ENCODE results near the gene STH. TPM values are rescaled to one million over a fixed set of nuclear protein-coding genes. Genes with fewer than 3 reads are reported as not detected.

Gene STH
- total and polyA plus RNA-seq, 4 donors, result not detected

- WGBS, 2 donors, result 76 to 81% methylated on average over 4 of the region's 4 CpGs
- H3K27ac ChIP-seq (ENCODE audit: low read depth in 1 of 2, low read length in 2 of 2), result no peak overlapping the region
- no peaks in the 10 kb centered on the region for H3K4me1 ChIP-seq (ENCODE audit: control insufficient read depth in 1 of 2, insufficient read depth in 2 of 2, low read length in 2 of 2)
- H3K27me3 ChIP-seq (ENCODE audit: control insufficient read depth in 1 of 2, insufficient read depth in 2 of 2, low read length in 1 of 2), result no peaks in the 10 kb centered on the region
- H3K36me3 ChIP-seq (ENCODE audit: control insufficient read depth in 1 of 2, insufficient read depth in 2 of 2, low read length in 1 of 2), result peaks cover 6 to 10% of the 10 kb centered on the region in 2 donors
- ATAC-seq (ENCODE audit: low FRiP score) (no peak), DNase-seq (no peak)
- intact Hi-C loops (cut with DNase I), result no loop called here
- no peak overlapping the region for H3K4me3 ChIP-seq (ENCODE audit: low read length in 2 of 2)
- no peaks in the 10 kb centered on the region for H3K9me3 ChIP-seq (ENCODE audit: control insufficient read depth, low read length)
These were observed 30.0 kb downstream of the STH start for GRCh38 chr17:46028981-46029565.

GRCh38 chr17:46029627-46030026, 30.6 kb downstream of the STH start:
- intact Hi-C loops (cut with DNase I), result no loop called here
- no peaks in the 10 kb centered on the region for H3K9me3 ChIP-seq (ENCODE audit: control insufficient read depth, low read length)
- H3K4me1 ChIP-seq (ENCODE audit: control insufficient read depth in 1 of 2, insufficient read depth in 2 of 2, low read length in 2 of 2), result no peaks in the 10 kb centered on the region
- DNase-seq (no peak), ATAC-seq (ENCODE audit: low FRiP score) (no peak)
- 95% methylated on average over 6 of the region's 6 CpGs for WGBS, 2 donors
- H3K4me3 ChIP-seq (ENCODE audit: low read length in 2 of 2), result no peak overlapping the region
- no peaks in the 10 kb centered on the region for H3K27me3 ChIP-seq (ENCODE audit: control insufficient read depth in 1 of 2, insufficient read depth in 2 of 2, low read length in 1 of 2)
- H3K36me3 ChIP-seq (ENCODE audit: control insufficient read depth in 1 of 2, insufficient read depth in 2 of 2, low read length in 1 of 2), result peaks cover 7 to 10% of the 10 kb centered on the region in 2 donors
- H3K27ac ChIP-seq (ENCODE audit: low read depth in 1 of 2, low read length in 2 of 2), result no peak overlapping the region

- peaks cover 7 to 10% of the 10 kb centered on the region in 2 donors for H3K36me3 ChIP-seq (ENCODE audit: control insufficient read depth in 1 of 2, insufficient read depth in 2 of 2, low read length in 1 of 2)
- 56 to 70% methylated on average over 3 of the region's 3 CpGs for WGBS, 2 donors
- H3K27me3 ChIP-seq (ENCODE audit: control insufficient read depth in 1 of 2, insufficient read depth in 2 of 2, low read length in 1 of 2), result no peaks in the 10 kb centered on the region
- no peak overlapping the region for H3K27ac ChIP-seq (ENCODE audit: low read depth in 1 of 2, low read length in 2 of 2)
- no peak for DNase-seq
- ATAC-seq (ENCODE audit: low FRiP score), result no peak
- H3K9me3 ChIP-seq (ENCODE audit: control insufficient read depth, low read length), result no peaks in the 10 kb centered on the region
- intact Hi-C loops (cut with DNase I), result no loop called here
- H3K4me3 ChIP-seq (ENCODE audit: low read length in 2 of 2), result no peak overlapping the region
- H3K4me1 ChIP-seq (ENCODE audit: control insufficient read depth in 1 of 2, insufficient read depth in 2 of 2, low read length in 2 of 2), result no peaks in the 10 kb centered on the region
These were observed 31.7 kb downstream of the STH start for GRCh38 chr17:46030752-46031151.

GRCh38 chr17:46031440-46031839, 32.4 kb downstream of the STH start:
- no peak overlapping the region for H3K27ac ChIP-seq (ENCODE audit: low read depth in 1 of 2, low read length in 2 of 2)
- H3K36me3 ChIP-seq (ENCODE audit: control insufficient read depth in 1 of 2, insufficient read depth in 2 of 2, low read length in 1 of 2), result peaks cover 7 to 10% of the 10 kb centered on the region in 2 donors
- no peaks in the 10 kb centered on the region for H3K27me3 ChIP-seq (ENCODE audit: control insufficient read depth in 1 of 2, insufficient read depth in 2 of 2, low read length in 1 of 2)
- H3K4me1 ChIP-seq (ENCODE audit: control insufficient read depth in 1 of 2, insufficient read depth in 2 of 2, low read length in 2 of 2), result no peaks in the 10 kb centered on the region
- H3K9me3 ChIP-seq (ENCODE audit: control insufficient read depth, low read length), result no peaks in the 10 kb centered on the region
- DNase-seq (no peak), ATAC-seq (ENCODE audit: low FRiP score) (no peak)
- H3K4me3 ChIP-seq (ENCODE audit: low read length in 2 of 2), result no peak overlapping the region
- intact Hi-C loops (cut with DNase I), result no loop called here
- 89 to 92% methylated on average over 16 of the region's 16 CpGs for WGBS, 2 donors

GRCh38 chr17:46031920-46032319, 32.9 kb downstream of the STH start:
- no peak for DNase-seq

GRCh38 chr17:46032909-46033308, 33.9 kb downstream of the STH start:
- peak in 1 of 2 donors; percentile 51 for DNase-seq
- H3K4me1 ChIP-seq (ENCODE audit: control insufficient read depth in 1 of 2, insufficient read depth in 2 of 2, low read length in 2 of 2), result no peaks in the 10 kb centered on the region
- peaks cover 10 to 15% of the 10 kb centered on the region in 2 donors for H3K36me3 ChIP-seq (ENCODE audit: control insufficient read depth in 1 of 2, insufficient read depth in 2 of 2, low read length in 1 of 2)
- no peak overlapping the region for H3K27ac ChIP-seq (ENCODE audit: low read depth in 1 of 2, low read length in 2 of 2)
- no peak for ATAC-seq (ENCODE audit: low FRiP score)
- WGBS, 2 donors, result 91 to 94% methylated on average over 11 of the region's 11 CpGs
- H3K27me3 ChIP-seq (ENCODE audit: control insufficient read depth in 1 of 2, insufficient read depth in 2 of 2, low read length in 1 of 2), result no peaks in the 10 kb centered on the region
- intact Hi-C loops (cut with DNase I), result no loop called here
- no peaks in the 10 kb centered on the region for H3K9me3 ChIP-seq (ENCODE audit: control insufficient read depth, low read length)
- no peak overlapping the region for H3K4me3 ChIP-seq (ENCODE audit: low read length in 2 of 2)

More at GRCh38 chr17:46031920-46032319, 32.9 kb downstream of the STH start:
- Histone ChIP-seq H3K27me3 (ENCODE audit: control insufficient read depth in 1 of 2, insufficient read depth in 2 of 2, low read length in 1 of 2) (no peaks in the 10 kb centered on the region), H3K9me3 (ENCODE audit: control insufficient read depth, low read length) (no peaks in the 10 kb centered on the region), H3K36me3 (ENCODE audit: control insufficient read depth in 1 of 2, insufficient read depth in 2 of 2, low read length in 1 of 2) (peaks cover 7 to 9% of the 10 kb centered on the region in 2 donors), H3K27ac (ENCODE audit: low read depth in 1 of 2, low read length in 2 of 2) (no peak overlapping the region), H3K4me3 (ENCODE audit: low read length in 2 of 2) (no peak overlapping the region), H3K4me1 (ENCODE audit: control insufficient read depth in 1 of 2, insufficient read depth in 2 of 2, low read length in 2 of 2) (no peaks in the 10 kb centered on the region)
- ATAC-seq (ENCODE audit: low FRiP score), result no peak
- intact Hi-C loops (cut with DNase I), result no loop called here
- 79 to 85% methylated on average over 8 of the region's 8 CpGs for WGBS, 2 donors

GRCh38 chr17:46033392-46033791, 34.3 kb downstream of the STH start:
- Histone ChIP-seq H3K36me3 (ENCODE audit: control insufficient read depth in 1 of 2, insufficient read depth in 2 of 2, low read length in 1 of 2) (peaks cover 10 to 16% of the 10 kb centered on the region in 2 donors), H3K4me1 (ENCODE audit: control insufficient read depth in 1 of 2, insufficient read depth in 2 of 2, low read length in 2 of 2) (no peaks in the 10 kb centered on the region), H3K27ac (ENCODE audit: low read depth in 1 of 2, low read length in 2 of 2) (no peak overlapping the region), H3K27me3 (ENCODE audit: control insufficient read depth in 1 of 2, insufficient read depth in 2 of 2, low read length in 1 of 2) (no peaks in the 10 kb centered on the region), H3K9me3 (ENCODE audit: control insufficient read depth, low read length) (no peaks in the 10 kb centered on the region), H3K4me3 (ENCODE audit: low read length in 2 of 2) (no peak overlapping the region)
- ATAC-seq (ENCODE audit: low FRiP score), result no peak
- 85 to 90% methylated on average over 3 of the region's 3 CpGs for WGBS, 2 donors
- intact Hi-C loops (cut with DNase I), result no loop called here
- no peak for DNase-seq

- Histone ChIP-seq H3K4me1 (ENCODE audit: control insufficient read depth in 1 of 2, insufficient read depth in 2 of 2, low read length in 2 of 2) (no peaks in the 10 kb centered on the region), H3K4me3 (ENCODE audit: low read length in 2 of 2) (no peak overlapping the region), H3K27me3 (ENCODE audit: control insufficient read depth in 1 of 2, insufficient read depth in 2 of 2, low read length in 1 of 2) (no peaks in the 10 kb centered on the region), H3K9me3 (ENCODE audit: control insufficient read depth, low read length) (no peaks in the 10 kb centered on the region), H3K27ac (ENCODE audit: low read depth in 1 of 2, low read length in 2 of 2) (no peak overlapping the region), H3K36me3 (ENCODE audit: control insufficient read depth in 1 of 2, insufficient read depth in 2 of 2, low read length in 1 of 2) (peaks cover 12 to 21% of the 10 kb centered on the region in 2 donors)
- intact Hi-C loops (cut with DNase I), result no loop called here
- DNase-seq (no peak), ATAC-seq (ENCODE audit: low FRiP score) (no peak)
- 89 to 90% methylated on average over 3 of the region's 3 CpGs for WGBS, 2 donors
These were observed 36.2 kb downstream of the STH start for GRCh38 chr17:46035112-46035818.

GRCh38 chr17:46036491-46036890, 37.4 kb downstream of the STH start:
- intact Hi-C loops (cut with DNase I), result no loop called here
- no peak for DNase-seq
- Histone ChIP-seq H3K27ac (ENCODE audit: low read depth in 1 of 2, low read length in 2 of 2) (no peak overlapping the region), H3K36me3 (ENCODE audit: control insufficient read depth in 1 of 2, insufficient read depth in 2 of 2, low read length in 1 of 2) (peaks cover 12 to 21% of the 10 kb centered on the region in 2 donors), H3K4me3 (ENCODE audit: low read length in 2 of 2) (no peak overlapping the region), H3K9me3 (ENCODE audit: control insufficient read depth, low read length) (no peaks in the 10 kb centered on the region), H3K27me3 (ENCODE audit: control insufficient read depth in 1 of 2, insufficient read depth in 2 of 2, low read length in 1 of 2) (no peaks in the 10 kb centered on the region), H3K4me1 (ENCODE audit: control insufficient read depth in 1 of 2, insufficient read depth in 2 of 2, low read length in 2 of 2) (no peaks in the 10 kb centered on the region)
- ATAC-seq (ENCODE audit: low FRiP score), result no peak
- 92 to 96% methylated on average over 6 of the region's 6 CpGs for WGBS, 2 donors

Measured in aorta (tissue), 5 donors.